Smooth muscle cell (in vitro differentiated cells): ENCODE data around the gene CTNNA1. TPM values are rescaled to one million over a fixed set of nuclear protein-coding genes. Genes with fewer than 3 reads are reported as not detected.

ENCODE experiments used
- DNase-seq: peaks from one replicate; lab custom pipeline; 2025; ENCODE audit not compliant: unreplicated experiment; lab: John Stamatoyannopoulos, UW
- H2AFZ ChIP-seq: fragments of 200-600 bp; sonication (generic); 2 replicates; pipeline ENCODE4 v1.6.0; 2016; ENCODE audit warnings: antibody characterized with exemption, low read depth, mild to moderate bottlenecking
- H3F3A ChIP-seq: fragments of 200-600 bp; sonication (generic); 2 replicates; pipeline ENCODE4 v1.6.0; 2017; ENCODE audit warnings: antibody characterized with exemption, low read depth
- H3K27ac ChIP-seq: fragments of 200-600 bp; sonication (generic); 2 replicates; pipeline ENCODE4 v1.5.1; 2016; ENCODE audit warnings: low read depth, mild to moderate bottlenecking
- H3K27me3 ChIP-seq: fragments of 200-600 bp; sonication (generic); 2 replicates; pipeline ENCODE4 v1.6.1; 2016; ENCODE audit warnings: low read depth, mild to moderate bottlenecking
- H3K36me3 ChIP-seq: fragments of 200-600 bp; sonication (generic); 2 replicates; pipeline ENCODE4 v1.5.1; 2016; ENCODE audit warnings: low read depth
- H3K4me1 ChIP-seq: fragments of 200-600 bp; sonication (generic); 2 replicates; pipeline ENCODE4 v1.5.1; 2016; ENCODE audit warnings: low read depth
- H3K4me2 ChIP-seq: fragments of 200-600 bp; sonication (generic); 2 replicates; pipeline ENCODE4 v1.6.0; 2016; ENCODE audit warnings: mild to moderate bottlenecking
- H3K4me3 ChIP-seq: fragments of 200-600 bp; sonication (generic); 2 replicates; pipeline ENCODE4 v1.5.1; 2016; ENCODE audit warnings: mild to moderate bottlenecking
- H3K79me2 ChIP-seq: fragments of 200-600 bp; sonication (generic); 2 replicates; pipeline ENCODE4 v1.6.0; 2016; ENCODE audit warnings: low read depth, mild to moderate bottlenecking
- H3K9ac ChIP-seq: fragments of 200-600 bp; sonication (generic); 2 replicates; pipeline ENCODE4 v1.6.0; 2016; ENCODE audit warnings: low read depth
- H3K9me3 ChIP-seq: fragments of 200-600 bp; sonication (generic); replicated peaks from 2 replicates; pipeline ENCODE4 v1.5.1; 2016; ENCODE audit warnings: low read depth
- H4K20me1 ChIP-seq: fragments of 200-600 bp; sonication (generic); 2 replicates; pipeline ENCODE4 v1.6.0; 2016; ENCODE audit warnings: low read depth
- WGBS: methylation state at CpG from one replicate; pipeline ENCODE4 v1.1.7; 2016; ENCODE audit warnings: low lambda C conversion rate; 5-methylcytosine and 5-hydroxymethylcytosine counted together
- polyA plus RNA-seq: library from polyadenylated mRNA; unstranded; fragments of >200 nt; fragmentation: Nextera tagmentation; extraction: Ambion mirVana; gene quantifications from 2 replicates; pipeline ENCODE4 v1.2.1, GENCODE V29; 2016
- total RNA-seq: library from RNA; depleted of rRNA; stranded (reverse); fragments of >200 nt; gene quantifications from 2 replicates; pipeline ENCODE4 v1.2.3, GENCODE V29; 2014
- TF ChIP-seq, protein P1 (sequence below): fragments of 200-600 bp; sonication (generic); IDR thresholded peaks from 2 replicates; pipeline ENCODE4 v1.5.1; 2017; ENCODE audit warnings: borderline replicate concordance, mild to moderate bottlenecking, antibody characterized with exemption; ENCODE audit not compliant: insufficient read depth, poor library complexity, severe bottlenecking

The CTNNA1 gene
- total and polyA plus RNA-seq, 2 experiments from 2014 or later, result 149 to 251 TPM

DNA sequence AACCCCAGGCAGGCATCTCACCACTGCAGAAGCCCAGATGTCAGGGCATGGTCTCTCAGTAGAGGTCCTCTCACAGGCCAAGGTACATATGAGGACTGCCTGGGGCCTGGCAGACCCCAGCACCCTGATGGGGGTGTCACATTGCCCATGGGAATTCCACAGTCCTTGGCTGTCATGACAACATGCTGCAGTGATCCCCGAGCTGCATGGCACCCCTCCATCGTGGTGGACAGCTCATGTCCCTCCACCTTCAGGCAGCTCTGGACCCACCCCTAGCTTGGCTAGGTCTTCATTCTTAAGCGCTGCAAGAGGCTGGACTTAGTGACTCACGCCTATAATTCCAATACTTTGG is 196.0 kb downstream of the CTNNA1 start:
- no peak overlapping the region for H3K4me2 ChIP-seq
- H2AFZ ChIP-seq, result no peak overlapping the region
- H3K27ac ChIP-seq, result no peak overlapping the region
- DNase-seq, result no peak
- H3K4me3 ChIP-seq, result no peak overlapping the region
- no peak overlapping the region for H3K9ac ChIP-seq
- WGBS, result 92% methylated on average over 4 of the region's 4 CpGs
- H3K9me3 ChIP-seq, result no peaks in the 10 kb centered on the region
- H3K27me3 ChIP-seq, result no peaks in the 10 kb centered on the region
- TF ChIP-seq, protein P1, sequence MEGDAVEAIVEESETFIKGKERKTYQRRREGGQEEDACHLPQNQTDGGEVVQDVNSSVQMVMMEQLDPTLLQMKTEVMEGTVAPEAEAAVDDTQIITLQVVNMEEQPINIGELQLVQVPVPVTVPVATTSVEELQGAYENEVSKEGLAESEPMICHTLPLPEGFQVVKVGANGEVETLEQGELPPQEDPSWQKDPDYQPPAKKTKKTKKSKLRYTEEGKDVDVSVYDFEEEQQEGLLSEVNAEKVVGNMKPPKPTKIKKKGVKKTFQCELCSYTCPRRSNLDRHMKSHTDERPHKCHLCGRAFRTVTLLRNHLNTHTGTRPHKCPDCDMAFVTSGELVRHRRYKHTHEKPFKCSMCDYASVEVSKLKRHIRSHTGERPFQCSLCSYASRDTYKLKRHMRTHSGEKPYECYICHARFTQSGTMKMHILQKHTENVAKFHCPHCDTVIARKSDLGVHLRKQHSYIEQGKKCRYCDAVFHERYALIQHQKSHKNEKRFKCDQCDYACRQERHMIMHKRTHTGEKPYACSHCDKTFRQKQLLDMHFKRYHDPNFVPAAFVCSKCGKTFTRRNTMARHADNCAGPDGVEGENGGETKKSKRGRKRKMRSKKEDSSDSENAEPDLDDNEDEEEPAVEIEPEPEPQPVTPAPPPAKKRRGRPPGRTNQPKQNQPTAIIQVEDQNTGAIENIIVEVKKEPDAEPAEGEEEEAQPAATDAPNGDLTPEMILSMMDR, result no peak
- peaks cover 4% of the 10 kb centered on the region for H4K20me1 ChIP-seq
- H3K36me3 ChIP-seq, result no peaks in the 10 kb centered on the region
- H3K4me1 ChIP-seq, result peaks cover 24% of the 10 kb centered on the region
- H3K79me2 ChIP-seq, result no peaks in the 10 kb centered on the region
- H3F3A ChIP-seq, result no peaks in the 10 kb centered on the region

DNA sequence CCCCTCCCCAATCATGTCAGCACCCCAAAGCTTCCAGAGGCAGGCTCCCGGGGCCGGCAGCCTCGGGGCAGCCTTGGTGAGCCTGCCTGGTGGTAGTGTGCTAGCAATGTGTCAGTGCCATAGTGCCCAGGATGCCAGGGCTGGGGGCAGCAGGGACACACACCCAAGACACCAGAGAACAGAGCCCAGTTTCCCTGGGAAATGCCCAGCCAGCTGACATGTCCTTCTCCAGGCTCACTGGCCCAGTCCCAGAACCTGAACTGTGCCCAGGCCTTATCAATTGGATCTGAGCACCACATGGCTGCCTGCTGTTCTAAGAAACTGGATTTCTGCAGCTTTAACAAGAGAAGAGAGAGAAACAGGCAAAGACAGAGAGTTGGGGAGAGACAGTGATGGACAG is 196.8 kb downstream of the CTNNA1 start:
- Histone ChIP-seq H3K4me1 (peaks cover 31% of the 10 kb centered on the region), H4K20me1 (peaks cover 4% of the 10 kb centered on the region), H3K36me3 (no peaks in the 10 kb centered on the region), H3K79me2 (no peaks in the 10 kb centered on the region), H3F3A (no peaks in the 10 kb centered on the region), H3K9ac (no peak overlapping the region), H3K4me3 (no peak overlapping the region), H2AFZ (no peak overlapping the region), H3K9me3 (no peaks in the 10 kb centered on the region), H3K4me2 (no peak overlapping the region), H3K27me3 (no peaks in the 10 kb centered on the region), H3K27ac (no peak overlapping the region)
- DNase-seq, result no peak
- WGBS, result 95% methylated on average over 3 of the region's 3 CpGs
- TF ChIP-seq, protein P1, result no peak

DNA sequence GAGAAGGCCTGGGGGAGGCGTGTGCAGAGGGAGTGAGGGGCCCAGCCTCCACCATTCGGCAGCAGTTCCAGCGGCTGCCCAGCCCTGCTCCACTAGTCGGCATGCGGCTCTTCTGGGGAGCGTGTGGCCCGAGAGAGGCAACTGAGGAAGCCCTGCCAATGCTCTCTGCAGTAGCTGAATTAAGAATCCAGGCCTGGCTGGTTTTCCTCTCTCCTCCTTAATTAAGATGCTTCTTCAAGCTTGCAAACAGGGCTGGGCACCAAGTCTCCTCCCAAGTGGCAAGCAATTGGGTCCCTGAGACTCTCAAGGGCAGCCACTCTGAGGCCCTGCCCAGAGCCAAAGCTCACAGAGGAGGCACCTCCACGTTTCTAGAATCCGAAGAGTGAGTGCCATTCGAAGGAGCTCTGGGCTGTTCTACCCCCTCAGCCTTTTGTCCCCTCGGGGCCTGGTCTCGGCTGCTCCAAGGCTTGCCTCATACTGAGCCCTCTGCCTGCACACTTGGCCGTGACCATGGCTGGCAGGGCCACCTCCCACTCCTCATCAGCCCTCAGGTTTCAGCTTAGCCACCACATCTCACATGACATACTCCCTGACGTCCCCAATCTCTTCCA is 197.3 kb downstream of the CTNNA1 start:
- no peak for DNase-seq
- no peaks in the 10 kb centered on the region for H3K79me2 ChIP-seq
- H3K4me3 ChIP-seq, result no peak overlapping the region
- peaks cover 4% of the 10 kb centered on the region for H4K20me1 ChIP-seq
- no peak overlapping the region for H3K27ac ChIP-seq
- 87% methylated on average over 14 of the region's 14 CpGs for WGBS
- H3K9me3 ChIP-seq, result no peaks in the 10 kb centered on the region
- H2AFZ ChIP-seq, result no peak overlapping the region
- TF ChIP-seq, protein P1, result no peak
- H3F3A ChIP-seq, result no peaks in the 10 kb centered on the region
- H3K36me3 ChIP-seq, result no peaks in the 10 kb centered on the region
- H3K27me3 ChIP-seq, result no peaks in the 10 kb centered on the region
- no peak overlapping the region for H3K9ac ChIP-seq
- H3K4me1 ChIP-seq, result peaks cover 34% of the 10 kb centered on the region
- H3K4me2 ChIP-seq, result no peak overlapping the region
